SK-N-SH treated with all-trans-retinoic acid at 6 μM for 48 hours (cell line): ENCODE measurements around the gene IQSEC1.

ENCODE experiments used
- ATAC-seq: fragments of 200-7000 bp; cut with Tn5 transposase; 3 replicates; pipeline ENCODE4 v1.9.1; 2020; ENCODE audit warnings: mild to moderate bottlenecking, moderate library complexity
- ARNTL ChIP-seq: fragments of 450-650 bp; formaldehyde crosslinking; IDR thresholded peaks from 2 replicates; pipeline ENCODE4 v1.5.0; 2020; ENCODE audit warnings: low read depth, mild to moderate bottlenecking, moderate library complexity, borderline replicate concordance
- BACH2 ChIP-seq: fragments of 250-450 bp; sonication (Bioruptor Pico); IDR thresholded peaks from 2 replicates; pipeline ENCODE4 v1.9.0; 2021; ENCODE audit warnings: mild to moderate bottlenecking, borderline replicate concordance
- CREB5 ChIP-seq: fragments of 250-450 bp; sonication (Bioruptor Pico); IDR thresholded peaks from 2 replicates; pipeline ENCODE4 v1.5.1; 2020; ENCODE audit warnings: low read depth, mild to moderate bottlenecking, moderate library complexity
- CSDC2 ChIP-seq: fragments of 250-450 bp; sonication (Bioruptor Pico); IDR thresholded peaks from 2 replicates; pipeline ENCODE4 v1.5.0; 2020; ENCODE audit warnings: mild to moderate bottlenecking, moderate library complexity
- CSRNP3 ChIP-seq: fragments of 250-450 bp; sonication (Bioruptor Pico); IDR thresholded peaks from 2 replicates; pipeline ENCODE4 v1.5.1; 2021; ENCODE audit warnings: mild to moderate bottlenecking, moderate library complexity
- ESRRG ChIP-seq: fragments of 250-450 bp; sonication (Bioruptor Pico); IDR thresholded peaks from 2 replicates; pipeline ENCODE4 v1.6.1; 2021; ENCODE audit warnings: mild to moderate bottlenecking
- OSR1 ChIP-seq: fragments of 250-450 bp; sonication (Bioruptor Pico); IDR thresholded peaks from 2 replicates; pipeline ENCODE4 v1.8.0; 2022; ENCODE audit warnings: moderate library complexity, mild to moderate bottlenecking, inconsistent platforms
- PATZ1 ChIP-seq: fragments of 250-450 bp; sonication (Bioruptor Pico); IDR thresholded peaks from 2 replicates; pipeline ENCODE4 v1.8.0; 2020; ENCODE audit warnings: mild to moderate bottlenecking, moderate library complexity, borderline replicate concordance
- PPARA ChIP-seq: fragments of 250-450 bp; sonication (Bioruptor Pico); IDR thresholded peaks from 2 replicates; pipeline ENCODE4 v1.5.0; 2020; ENCODE audit warnings: mild to moderate bottlenecking, borderline replicate concordance
- RARB ChIP-seq: fragments of 250-450 bp; sonication (Bioruptor Pico); IDR thresholded peaks from 2 replicates; pipeline ENCODE4 v1.8.0; 2021; ENCODE audit warnings: mild to moderate bottlenecking, moderate library complexity
- SNAI2 ChIP-seq: fragments of 250-450 bp; sonication (Bioruptor Pico); IDR thresholded peaks from 2 replicates; pipeline ENCODE4 v1.5.0; 2020; ENCODE audit warnings: mild to moderate bottlenecking, moderate library complexity
- TCF4 ChIP-seq: fragments of 250-450 bp; sonication (Bioruptor Pico); IDR thresholded peaks from 2 replicates; pipeline ENCODE4 v1.8.0; 2021; ENCODE audit warnings: mild to moderate bottlenecking, moderate library complexity, borderline replicate concordance
- TOX ChIP-seq: fragments of 250-450 bp; sonication (Bioruptor Pico); IDR thresholded peaks from 2 replicates; pipeline ENCODE4 v1.8.0; 2021; ENCODE audit warnings: mild to moderate bottlenecking, moderate library complexity, borderline replicate concordance
- TSHZ2 ChIP-seq: fragments of 250-450 bp; sonication (Bioruptor Pico); IDR thresholded peaks from 2 replicates; pipeline ENCODE4 v1.5.0; 2020; ENCODE audit warnings: mild to moderate bottlenecking, moderate library complexity
- ZC3H10 ChIP-seq: fragments of 250-450 bp; sonication (Bioruptor Pico); IDR thresholded peaks from 2 replicates; pipeline ENCODE4 v1.5.1; 2021; ENCODE audit warnings: mild to moderate bottlenecking, moderate library complexity
- ZFP3 ChIP-seq: fragments of 250-450 bp; sonication (Bioruptor Pico); IDR thresholded peaks from 2 replicates; pipeline ENCODE4 v1.5.0; 2020; ENCODE audit warnings: mild to moderate bottlenecking, moderate library complexity
- ZFP30 ChIP-seq: fragments of 450-650 bp; formaldehyde crosslinking; IDR thresholded peaks from 2 replicates; pipeline ENCODE4 v1.5.0; 2022; ENCODE audit warnings: mild to moderate bottlenecking, moderate library complexity
- ZNF565 ChIP-seq: fragments of 450-650 bp; formaldehyde crosslinking; conservative IDR thresholded peaks from 2 replicates; pipeline ENCODE4 v1.5.0; 2020; ENCODE audit warnings: low read depth, mild to moderate bottlenecking, moderate library complexity
- ZNF70 ChIP-seq: fragments of 450-650 bp; formaldehyde crosslinking; IDR thresholded peaks from 2 replicates; pipeline ENCODE4 v1.5.0; 2020; ENCODE audit warnings: mild to moderate bottlenecking, moderate library complexity
- ZNF8 ChIP-seq: fragments of 450-650 bp; formaldehyde crosslinking; IDR thresholded peaks from 2 replicates; pipeline ENCODE4 v1.5.0; 2020; ENCODE audit warnings: mild to moderate bottlenecking, moderate library complexity

IQSEC1 gene

GRCh38 chr3:12997387-12997786, 75.8 kb downstream of the IQSEC1 start:
- ATAC-seq = no peak
- TF ChIP-seq CREB5 (CRISPR knock-in tag) = no peak
- TF ChIP-seq ESRRG (CRISPR knock-in tag) = no peak
- TF ChIP-seq ZFP30 (CRISPR knock-in tag) = no peak
- no peak for TF ChIP-seq CSDC2 (CRISPR knock-in tag)
- no peak for TF ChIP-seq PATZ1

GRCh38 chr3:12996181-12996506, 77.1 kb downstream of the IQSEC1 start:
- TF ChIP-seq CREB5 (CRISPR knock-in tag) (no peak), ARNTL (no peak), ZNF8 (CRISPR knock-in tag) (no peak), TCF4 (CRISPR knock-in tag) (no peak), ZNF565 (CRISPR knock-in tag) (no peak), ZNF70 (CRISPR knock-in tag) (no peak), CSRNP3 (CRISPR knock-in tag) (no peak), SNAI2 (CRISPR knock-in tag) (no peak), TOX (CRISPR knock-in tag) (no peak), ZFP3 (no peak), ZC3H10 (CRISPR knock-in tag) (no peak), ESRRG (CRISPR knock-in tag) (no peak), BACH2 (CRISPR knock-in tag) (no peak), OSR1 (CRISPR knock-in tag) (no peak), CSDC2 (CRISPR knock-in tag) (no peak)
- no peak for ATAC-seq

GRCh38 chr3:12995389-12996180, 77.6 kb downstream of the IQSEC1 start:
- no peak for TF ChIP-seq ZNF8 (CRISPR knock-in tag)
- TF ChIP-seq TSHZ2 (CRISPR knock-in tag) = no peak
- no peak for TF ChIP-seq PATZ1
- no peak for TF ChIP-seq CSDC2 (CRISPR knock-in tag)
- TF ChIP-seq PPARA = no peak
- no peak for TF ChIP-seq CREB5 (CRISPR knock-in tag)
- no peak for TF ChIP-seq RARB (CRISPR knock-in tag)
- TF ChIP-seq ZFP30 (CRISPR knock-in tag) = no peak
- TF ChIP-seq ZC3H10 (CRISPR knock-in tag) = no peak
- no peak for TF ChIP-seq CSRNP3 (CRISPR knock-in tag)
- no peak for TF ChIP-seq SNAI2 (CRISPR knock-in tag)
- no peak for TF ChIP-seq ZFP3
- no peak for ATAC-seq
